ENCODE results near the gene GLRX3.

GLRX3 gene

DNA sequence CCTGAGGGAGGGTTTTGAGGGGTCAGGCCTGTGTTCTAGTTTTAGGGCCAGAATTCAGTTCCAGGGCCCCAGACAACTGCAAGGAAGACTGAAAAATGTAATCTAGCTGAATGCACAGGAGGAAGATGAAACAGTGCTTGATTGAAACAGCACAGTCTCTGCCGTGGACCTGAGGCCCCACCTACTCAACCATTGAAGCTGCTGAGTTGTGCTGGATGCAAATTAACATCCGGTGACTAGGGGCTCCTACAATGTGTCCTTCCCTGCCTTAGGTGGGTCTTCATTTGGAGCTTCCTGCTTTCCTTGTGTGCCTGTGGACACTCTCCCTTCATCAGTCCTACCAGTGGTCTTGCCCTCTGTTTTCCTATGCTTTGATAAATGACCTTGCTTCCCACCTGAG, 5.7 kb downstream of the GLRX3 start:
- H3K4me3 ChIP-seq (ENCODE audit: low read depth, low read length), result no peak overlapping the region
- no peaks in the 10 kb centered on the region for H3K27me3 ChIP-seq
- H3K36me3 ChIP-seq, result peaks cover 22% of the 10 kb centered on the region
- no peaks in the 10 kb centered on the region for H3K9me3 ChIP-seq
- H3K4me1 ChIP-seq, result no peaks in the 10 kb centered on the region
- TF ChIP-seq CTCF (IDR thresholded peaks at IDR 0.05; ENCODE audit: low read depth, low read length), result no peak
- no peak for DNase-seq

DNA sequence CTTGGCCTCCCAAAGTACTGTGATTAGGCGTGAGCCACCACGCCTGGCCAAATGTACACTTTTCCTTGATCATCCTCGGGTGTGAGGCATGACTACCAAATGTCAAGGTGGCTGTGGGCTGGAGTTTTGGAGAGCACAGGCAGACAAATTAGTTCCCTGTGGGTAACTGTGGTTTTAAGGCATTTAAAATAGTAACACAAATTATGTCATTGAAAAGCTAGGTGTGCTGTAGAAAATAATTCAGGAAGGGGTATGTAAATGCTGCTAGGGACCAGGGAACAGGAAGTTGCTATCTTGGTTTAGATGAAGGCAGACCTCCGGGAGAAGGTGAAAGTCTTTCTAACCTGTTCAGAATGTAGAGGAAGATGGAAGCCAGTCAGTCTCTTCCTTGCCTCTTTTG, 9.9 kb downstream of the GLRX3 start:
- DNase-seq, result no peak
- Histone ChIP-seq H3K27me3 (no peaks in the 10 kb centered on the region), H3K4me3 (ENCODE audit: low read depth, low read length) (no peak overlapping the region), H3K4me1 (no peaks in the 10 kb centered on the region), H3K9me3 (no peaks in the 10 kb centered on the region), H3K36me3 (peaks cover 30% of the 10 kb centered on the region)
- no peak for TF ChIP-seq CTCF (IDR thresholded peaks at IDR 0.05; ENCODE audit: low read depth, low read length)

DNA sequence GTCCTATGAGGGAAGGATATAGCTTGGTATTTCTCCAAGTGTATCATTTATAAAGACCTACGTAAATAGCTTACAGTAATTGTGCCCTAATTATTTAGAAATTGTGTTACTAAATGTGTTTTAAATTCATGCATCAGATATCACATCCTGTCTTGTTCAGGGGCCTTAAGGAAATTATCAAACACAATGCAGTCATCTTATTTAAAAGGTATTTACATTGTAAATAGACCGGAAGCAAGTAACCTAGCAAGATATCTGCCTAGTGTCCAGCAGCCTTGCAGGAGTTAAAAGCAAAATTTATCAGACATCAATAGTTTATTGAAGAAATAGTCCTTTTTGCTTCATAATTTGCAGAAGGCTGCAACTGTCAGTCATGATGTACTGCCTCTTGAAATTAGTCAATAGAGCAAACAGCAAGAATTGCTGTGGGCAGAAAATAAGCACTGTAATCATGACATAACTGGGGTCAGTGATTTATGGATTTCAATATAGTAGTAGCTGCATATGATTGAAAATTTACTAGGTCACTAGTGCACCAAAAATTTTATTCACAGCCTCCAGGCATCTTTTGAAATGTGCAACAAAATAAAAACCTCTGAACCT, 23.1 kb downstream of the GLRX3 start:
- DNase-seq, result no peak
- Histone ChIP-seq H3K4me3 (ENCODE audit: low read depth, low read length) (no peak overlapping the region), H3K4me1 (no peaks in the 10 kb centered on the region), H3K27me3 (no peaks in the 10 kb centered on the region), H3K36me3 (peaks cover 12% of the 10 kb centered on the region), H3K9me3 (no peaks in the 10 kb centered on the region)
- TF ChIP-seq CTCF (IDR thresholded peaks at IDR 0.05; ENCODE audit: low read depth, low read length), result no peak

DNA sequence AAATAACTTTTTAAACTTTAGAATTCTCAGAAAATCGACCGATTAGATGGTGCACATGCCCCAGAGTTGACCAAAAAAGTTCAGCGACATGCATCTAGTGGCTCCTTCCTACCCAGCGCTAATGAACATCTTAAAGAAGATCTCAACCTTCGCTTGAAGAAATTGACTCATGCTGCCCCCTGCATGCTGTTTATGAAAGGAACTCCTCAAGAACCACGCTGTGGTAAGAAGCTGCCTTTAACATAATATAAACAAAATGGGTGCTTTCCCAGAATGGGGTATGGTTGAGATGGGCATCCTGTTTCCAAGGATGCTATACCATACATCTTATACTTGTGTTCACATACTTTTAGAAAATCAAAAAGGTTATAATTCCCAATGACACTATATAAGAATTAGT, 24.6 kb downstream of the GLRX3 start:
- TF ChIP-seq CTCF (IDR thresholded peaks at IDR 0.05; ENCODE audit: low read depth, low read length), result peak; percentile 11; the same call in 1 of the 2 replicates
- Histone ChIP-seq H3K9me3 (no peaks in the 10 kb centered on the region), H3K4me1 (no peaks in the 10 kb centered on the region), H3K27me3 (no peaks in the 10 kb centered on the region), H3K4me3 (ENCODE audit: low read depth, low read length) (no peak overlapping the region), H3K36me3 (peaks cover 20% of the 10 kb centered on the region)
- no peak for DNase-seq

- no peak for TF ChIP-seq CTCF (IDR thresholded peaks at IDR 0.05; ENCODE audit: low read depth, low read length)
- H3K4me1 ChIP-seq, result no peaks in the 10 kb centered on the region
- no peaks in the 10 kb centered on the region for H3K27me3 ChIP-seq
- peaks cover 21% of the 10 kb centered on the region for H3K36me3 ChIP-seq
- no peak for DNase-seq
- H3K4me3 ChIP-seq (ENCODE audit: low read depth, low read length), result no peak overlapping the region
- H3K9me3 ChIP-seq, result no peaks in the 10 kb centered on the region
These were observed 25.1 kb downstream of the GLRX3 start for GRCh38 chr10:130161331-130161730.

- no peak for TF ChIP-seq CTCF (IDR thresholded peaks at IDR 0.05; ENCODE audit: low read depth, low read length)
- no peak for DNase-seq
- no peak overlapping the region for H3K4me3 ChIP-seq (ENCODE audit: low read depth, low read length)
- no peaks in the 10 kb centered on the region for H3K9me3 ChIP-seq
- no peaks in the 10 kb centered on the region for H3K27me3 ChIP-seq
- H3K36me3 ChIP-seq, result peaks cover 30% of the 10 kb centered on the region
- H3K4me1 ChIP-seq, result no peaks in the 10 kb centered on the region
These were observed 31.0 kb downstream of the GLRX3 start for GRCh38 chr10:130167193-130167592.

Data from BE2C (cell line).